Central memory CD8-positive, alpha-beta T cell (primary cell): ENCODE data around the gene CPVL.

Experiments
- ATAC-seq: fragments of 150-1000 bp; cut with Tn5 transposase; replicated peaks from 2 replicates; pipeline ENCODE4 v1.10.0; 2022; ENCODE audit warnings: mild to moderate bottlenecking, moderate FRiP score, moderate number of reproducible peaks; ENCODE audit not compliant: poor library complexity, severe bottlenecking; ENCODE audit errors: extremely low read depth
- DNase-seq, 2 donors: peaks; one replicate each; pipeline ENCODE4 v3.0.0; 2021; ENCODE audit warnings: low spot score in 2 of 2
- H3K27ac Mint-ChIP-seq: one replicate; pipeline ENCODE4 v1.8.0; 2022; ENCODE audit warnings: low read depth, mild to moderate bottlenecking, moderate library complexity, mixed read lengths
- H3K27me3 Mint-ChIP-seq: one replicate; pipeline ENCODE4 v1.8.0; 2022; ENCODE audit warnings: mixed read lengths
- H3K36me3 Mint-ChIP-seq: one replicate; pipeline ENCODE4 v1.8.0; 2022; ENCODE audit warnings: mild to moderate bottlenecking, moderate library complexity, mixed read lengths; ENCODE audit not compliant: insufficient read depth
- H3K4me1 Mint-ChIP-seq: one replicate; pipeline ENCODE4 v1.8.0; 2022; ENCODE audit warnings: mixed read lengths
- H3K4me3 Mint-ChIP-seq: one replicate; pipeline ENCODE4 v1.8.0; 2022; ENCODE audit warnings: mild to moderate bottlenecking, moderate library complexity, mixed read lengths
- H3K9me3 Mint-ChIP-seq: one replicate; pipeline ENCODE4 v1.8.0; 2022; ENCODE audit warnings: mixed read lengths

The CPVL gene

DNA sequence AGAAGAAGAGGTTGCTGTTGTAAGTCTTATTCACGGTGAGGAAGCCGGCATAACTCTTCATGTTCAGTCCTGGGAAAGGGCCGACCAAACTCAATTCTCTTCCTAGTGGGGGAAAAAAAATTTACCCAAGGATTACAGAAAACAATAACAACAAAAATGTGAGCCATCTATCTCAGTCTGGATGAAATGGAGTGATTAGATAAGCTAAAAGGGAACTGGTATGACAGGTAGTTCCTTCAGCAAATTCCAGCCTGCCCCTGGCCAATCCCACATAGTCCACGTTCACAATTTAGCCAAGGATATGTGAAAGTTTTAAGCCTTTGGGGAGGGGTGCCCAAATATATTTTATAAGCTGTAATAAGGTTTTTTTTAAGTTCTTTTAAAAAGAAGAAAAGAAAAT, 33.6 kb downstream of the CPVL start:
- no peaks in the 10 kb centered on the region for H3K9me3 Mint-ChIP-seq

DNA sequence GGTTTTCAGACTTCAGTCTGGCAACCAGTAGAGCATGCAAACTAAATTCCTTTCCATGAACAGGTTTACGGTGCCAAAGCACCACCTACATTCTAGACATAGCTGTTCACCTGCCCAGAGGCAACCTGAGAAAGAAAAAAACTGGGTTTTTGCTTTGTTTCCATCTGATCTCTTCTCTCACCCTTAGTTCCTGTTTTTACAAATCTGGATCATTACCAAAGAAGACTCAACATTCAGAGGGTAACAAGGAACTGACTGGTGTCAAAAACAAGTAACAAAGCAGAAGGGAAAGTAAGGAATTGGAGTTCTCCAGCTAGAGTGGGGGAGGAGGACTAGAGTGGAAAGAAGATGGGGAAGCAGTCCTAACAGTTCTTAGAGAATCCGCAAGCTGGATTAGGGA, 36.4 kb downstream of the CPVL start:
- ATAC-seq = no peak
- Mint-ChIP-seq H3K36me3 (no peaks in the 10 kb centered on the region), H3K27ac (no peak overlapping the region), H3K9me3 (no peaks in the 10 kb centered on the region), H3K4me3 (no peak overlapping the region), H3K27me3 (peaks cover 12% of the 10 kb centered on the region), H3K4me1 (peaks cover 10% of the 10 kb centered on the region)
- DNase-seq = no peak

More for the DNA sequence above, 33.6 kb downstream of the CPVL start:
- H3K27me3 Mint-ChIP-seq = peaks cover 12% of the 10 kb centered on the region
- H3K4me3 Mint-ChIP-seq = no peak overlapping the region
- H3K27ac Mint-ChIP-seq = no peak overlapping the region
- H3K36me3 Mint-ChIP-seq = no peaks in the 10 kb centered on the region
- H3K4me1 Mint-ChIP-seq = peaks cover 10% of the 10 kb centered on the region
- no peak for ATAC-seq
- DNase-seq = no peak

DNA sequence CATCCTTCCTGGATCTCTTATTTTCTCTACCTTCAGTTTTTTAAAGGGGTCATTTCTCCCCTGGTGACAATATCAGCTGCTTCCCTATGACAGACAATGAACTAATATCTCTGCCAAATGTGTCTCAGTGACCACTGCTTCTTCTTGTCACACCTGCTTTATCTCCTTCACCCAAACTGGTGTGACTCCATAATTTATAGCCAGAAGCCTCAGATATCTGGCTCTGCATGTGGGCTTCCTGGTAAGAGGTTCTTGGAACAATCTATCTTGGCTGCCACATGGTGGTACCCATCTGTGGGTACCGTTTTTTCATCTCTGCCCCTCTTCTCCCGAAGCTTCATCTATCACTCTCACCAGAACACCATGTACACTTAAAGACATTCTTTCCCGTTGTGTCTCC, 37.0 kb downstream of the CPVL start:
- Mint-ChIP-seq H3K4me1 (peaks cover 10% of the 10 kb centered on the region), H3K4me3 (no peak overlapping the region), H3K27ac (no peak overlapping the region), H3K27me3 (peaks cover 12% of the 10 kb centered on the region), H3K9me3 (no peaks in the 10 kb centered on the region), H3K36me3 (no peaks in the 10 kb centered on the region)
- DNase-seq (no peak), ATAC-seq (no peak)

DNA sequence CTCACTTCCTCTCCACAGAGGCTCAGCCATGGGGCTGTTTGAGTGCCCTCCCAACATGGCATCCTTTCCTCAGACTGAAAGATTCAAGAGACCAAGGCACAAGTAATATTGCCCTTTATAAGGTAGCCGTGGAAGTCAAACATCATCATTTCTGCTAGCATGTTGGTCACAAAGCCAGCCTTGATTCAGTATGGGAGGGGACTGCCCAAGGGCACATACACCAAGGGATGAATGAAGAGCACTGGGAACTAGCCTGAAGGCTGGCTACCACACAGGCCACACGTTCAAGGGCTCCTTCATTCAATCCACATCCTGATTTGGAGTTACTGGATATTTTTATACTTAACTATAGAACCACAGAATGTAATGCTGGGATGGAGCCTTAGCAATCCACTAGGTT, 39.3 kb downstream of the CPVL start:
- Mint-ChIP-seq H3K4me1 (no peaks in the 10 kb centered on the region), H3K27me3 (peaks cover 12% of the 10 kb centered on the region), H3K27ac (no peak overlapping the region), H3K4me3 (no peak overlapping the region), H3K9me3 (no peaks in the 10 kb centered on the region), H3K36me3 (no peaks in the 10 kb centered on the region)
- ATAC-seq (no peak), DNase-seq (no peak)

DNA sequence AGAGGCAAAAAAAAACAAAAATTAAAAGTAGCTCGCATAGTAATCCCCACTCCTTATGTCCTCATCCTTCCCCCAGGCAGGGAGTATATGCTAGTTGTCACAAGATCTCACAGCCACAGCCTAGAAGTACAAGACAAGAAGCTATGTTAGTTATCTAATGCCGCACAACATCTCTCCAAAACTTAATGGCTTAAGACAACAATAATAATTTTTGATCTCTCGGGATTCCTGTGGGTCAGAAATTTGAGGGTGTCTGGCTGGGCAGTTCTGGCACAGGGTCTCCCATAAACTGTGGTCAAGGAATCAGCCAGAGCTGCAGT, 39.7 kb downstream of the CPVL start:
- H3K27me3 Mint-ChIP-seq = peaks cover 12% of the 10 kb centered on the region
- no peak overlapping the region for H3K27ac Mint-ChIP-seq
- no peak for ATAC-seq
- no peaks in the 10 kb centered on the region for H3K4me1 Mint-ChIP-seq
- H3K4me3 Mint-ChIP-seq = no peak overlapping the region
- no peaks in the 10 kb centered on the region for H3K36me3 Mint-ChIP-seq
- no peak for DNase-seq
- no peaks in the 10 kb centered on the region for H3K9me3 Mint-ChIP-seq

DNA sequence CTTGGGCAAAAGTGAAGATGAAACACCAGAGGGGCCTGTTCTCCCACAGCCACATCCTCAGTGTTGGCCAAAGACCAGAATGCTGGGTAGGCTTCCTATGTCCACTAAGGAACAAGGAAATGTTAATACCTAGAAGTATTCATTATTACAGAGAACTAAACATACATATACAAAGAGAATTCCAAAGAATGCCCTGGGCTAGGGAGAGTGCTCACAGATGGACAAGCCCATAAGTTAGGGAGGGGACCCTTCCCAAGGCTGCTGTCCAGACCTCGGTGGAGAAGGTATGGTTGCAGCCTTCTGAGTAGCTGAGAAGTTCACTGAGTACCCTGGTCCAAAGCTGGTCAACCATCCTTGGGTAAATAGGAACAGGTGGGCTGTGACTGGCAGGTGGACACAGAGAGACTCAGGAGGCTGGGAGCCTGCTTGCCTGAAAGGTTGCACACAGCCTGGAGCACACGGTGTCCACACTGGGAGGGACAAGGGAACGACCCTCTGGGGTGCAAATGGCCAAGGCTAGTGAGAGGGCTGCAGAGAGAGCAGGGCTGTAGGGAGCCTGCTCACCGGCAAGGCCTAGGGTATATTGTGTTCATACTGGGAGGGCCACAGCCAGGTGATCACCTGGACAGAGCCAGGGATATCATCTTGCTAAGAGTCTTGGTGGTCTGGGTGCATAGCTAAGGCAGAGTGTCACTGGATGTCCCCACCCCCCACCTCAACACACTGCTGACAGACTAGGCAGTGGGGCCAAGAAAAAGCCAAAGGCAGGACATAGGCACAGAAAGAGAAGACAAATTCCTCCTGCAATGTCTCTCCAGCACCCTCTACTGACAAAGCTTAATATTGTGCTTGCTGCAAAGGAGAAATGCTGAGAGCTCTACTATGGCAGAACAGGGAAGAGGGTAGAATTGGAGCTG, 40.3 kb downstream of the CPVL start:
- DNase-seq = no peak
- no peaks in the 10 kb centered on the region for H3K4me1 Mint-ChIP-seq
- no peaks in the 10 kb centered on the region for H3K36me3 Mint-ChIP-seq
- H3K27ac Mint-ChIP-seq = no peak overlapping the region
- no peak for ATAC-seq
- H3K9me3 Mint-ChIP-seq = no peaks in the 10 kb centered on the region
- H3K4me3 Mint-ChIP-seq = no peak overlapping the region
- H3K27me3 Mint-ChIP-seq = peaks cover 12% of the 10 kb centered on the region

DNA sequence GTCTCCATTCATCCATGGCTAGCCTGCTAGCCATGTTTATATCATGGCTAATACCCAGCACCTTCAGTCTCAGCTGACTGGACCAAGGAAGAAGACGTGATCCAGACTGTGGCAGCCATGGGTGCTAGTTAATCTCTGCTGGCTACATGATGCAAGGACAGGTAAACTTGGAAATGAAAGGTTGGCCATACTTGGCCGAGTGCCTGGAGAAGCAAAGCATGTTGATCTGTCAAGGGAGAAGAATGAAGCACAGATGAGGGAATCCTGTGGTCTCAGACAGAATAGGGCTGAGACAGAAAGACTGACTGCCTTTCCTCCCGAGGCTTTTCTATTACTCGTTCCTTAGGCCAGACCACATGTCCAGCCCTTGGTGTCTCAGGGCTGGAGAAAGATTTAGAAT, 41.1 kb downstream of the CPVL start:
- no peak for ATAC-seq
- DNase-seq = no peak

DNA sequence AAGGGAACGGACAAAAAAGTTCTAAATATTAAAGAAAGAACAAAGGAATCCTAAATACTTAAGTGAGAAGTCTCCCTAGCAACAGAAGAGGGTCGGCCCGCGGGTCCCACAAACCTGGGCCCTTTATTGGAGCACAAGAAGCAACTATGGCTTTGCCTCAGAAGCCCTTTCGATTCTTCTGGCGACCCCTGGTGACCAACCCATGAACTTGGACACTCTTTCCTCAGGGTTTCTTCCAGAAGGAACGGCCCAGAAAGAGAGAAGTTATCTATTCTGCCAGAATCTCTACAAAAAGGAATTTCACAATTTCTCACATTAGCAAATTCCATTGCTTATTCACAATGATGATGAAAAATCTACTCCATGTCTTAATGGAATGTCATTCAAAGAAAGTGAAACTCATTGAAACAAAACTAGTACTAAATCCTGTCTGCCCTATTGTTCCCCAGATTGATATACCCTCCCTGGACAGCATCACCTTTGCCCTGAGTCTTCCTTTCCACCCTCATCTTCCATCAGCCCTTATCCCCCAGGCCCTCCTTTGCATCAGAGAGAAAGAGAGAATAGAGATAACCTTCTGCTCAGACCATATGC, 43.7 kb downstream of the CPVL start:
- H3K9me3 Mint-ChIP-seq = no peaks in the 10 kb centered on the region
- DNase-seq (no peak), ATAC-seq (no peak)
- H3K27ac Mint-ChIP-seq = no peak overlapping the region
- H3K36me3 Mint-ChIP-seq = no peaks in the 10 kb centered on the region
- no peak overlapping the region for H3K4me3 Mint-ChIP-seq
- no peaks in the 10 kb centered on the region for H3K4me1 Mint-ChIP-seq
- H3K27me3 Mint-ChIP-seq = no peaks in the 10 kb centered on the region

More for the DNA sequence above, 41.1 kb downstream of the CPVL start:
- Mint-ChIP-seq H3K27me3 (peaks cover 12% of the 10 kb centered on the region), H3K27ac (no peak overlapping the region), H3K4me3 (no peak overlapping the region), H3K36me3 (no peaks in the 10 kb centered on the region), H3K9me3 (no peaks in the 10 kb centered on the region), H3K4me1 (no peaks in the 10 kb centered on the region)

DNA sequence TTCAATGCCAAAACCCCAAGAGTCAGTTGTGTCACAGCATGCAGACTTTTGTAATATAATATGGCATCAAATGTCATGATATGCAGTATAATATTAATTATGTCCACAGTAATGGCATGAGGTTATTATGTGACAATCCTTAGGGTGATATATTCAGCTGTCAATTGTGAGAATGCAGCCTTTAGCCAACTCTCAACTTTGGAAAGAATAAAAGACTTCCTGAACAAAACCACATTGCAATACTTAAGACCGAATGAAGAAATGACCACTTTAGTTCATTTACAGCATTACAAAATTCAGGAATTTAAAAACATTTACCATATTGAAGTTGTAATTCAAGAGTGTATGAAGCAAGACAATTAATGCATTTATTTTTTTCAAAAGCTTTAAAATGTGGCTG, 45.4 kb downstream of the CPVL start:
- Mint-ChIP-seq H3K9me3 (no peaks in the 10 kb centered on the region), H3K27me3 (no peaks in the 10 kb centered on the region), H3K4me1 (no peaks in the 10 kb centered on the region), H3K36me3 (no peaks in the 10 kb centered on the region), H3K4me3 (no peak overlapping the region), H3K27ac (no peak overlapping the region)
- ATAC-seq (no peak), DNase-seq (no peak)

DNA sequence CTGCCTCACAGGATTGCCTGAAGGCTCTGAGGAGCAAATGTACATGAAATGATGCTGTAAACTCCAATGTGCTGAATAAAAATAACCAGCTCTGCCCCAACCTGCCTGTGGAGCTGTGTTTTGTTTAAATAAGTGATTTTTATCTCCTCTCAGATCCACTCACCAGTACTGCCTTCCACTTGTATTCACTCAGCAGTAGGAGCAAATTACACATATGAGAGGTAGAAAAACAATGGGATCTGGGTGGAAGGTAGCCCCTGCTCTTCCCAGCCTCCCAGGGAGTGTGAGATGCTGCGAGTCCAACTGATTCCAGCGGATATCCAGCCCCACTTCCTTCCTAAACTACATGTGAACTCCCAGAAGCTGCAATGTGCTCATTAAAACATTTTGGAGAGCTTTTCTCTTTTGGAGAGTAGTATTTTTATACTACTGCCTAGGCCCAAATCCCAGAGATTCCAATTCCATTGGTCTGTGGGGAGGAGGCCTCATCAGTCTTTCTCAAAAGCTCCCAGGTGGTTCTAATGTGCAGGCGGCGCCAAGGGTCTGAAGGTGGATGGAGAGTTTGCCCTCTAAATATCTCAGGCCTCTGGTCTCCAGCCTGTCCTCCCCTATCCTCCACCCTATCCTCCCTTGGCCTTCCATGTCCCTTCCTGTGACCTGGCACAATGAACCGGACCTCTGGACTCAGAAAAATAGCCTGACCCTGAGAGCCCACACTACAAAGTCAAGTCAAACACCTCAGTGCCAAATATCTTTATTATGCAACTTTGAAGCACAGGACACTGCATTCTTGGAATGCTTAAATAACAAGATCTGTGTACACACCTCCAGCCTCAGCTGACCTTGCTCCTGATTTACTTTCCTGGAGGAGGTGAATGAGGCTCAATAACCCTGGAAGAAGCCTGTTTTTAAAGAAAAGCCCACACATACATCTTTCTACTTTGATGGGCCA, 46.2 kb downstream of the CPVL start:
- no peak for DNase-seq
- Mint-ChIP-seq H3K4me3 (no peak overlapping the region), H3K4me1 (no peaks in the 10 kb centered on the region), H3K36me3 (no peaks in the 10 kb centered on the region), H3K9me3 (no peaks in the 10 kb centered on the region), H3K27me3 (peaks cover 6% of the 10 kb centered on the region), H3K27ac (no peak overlapping the region)
- no peak for ATAC-seq

DNA sequence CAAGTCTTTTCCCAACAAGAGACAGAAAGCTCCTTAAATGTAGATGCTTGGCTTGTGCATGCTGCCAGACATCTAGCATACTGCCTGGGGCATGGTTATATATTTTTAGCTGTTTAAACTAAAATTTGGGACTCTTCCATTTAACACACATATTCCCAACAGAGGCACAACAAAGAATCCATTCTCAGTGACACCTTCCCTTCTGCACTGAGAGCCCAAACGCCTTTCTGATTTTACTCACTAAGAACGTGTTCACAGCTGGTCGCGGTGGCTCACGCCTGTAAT, 49.9 kb downstream of the CPVL start:
- no peak overlapping the region for H3K27ac Mint-ChIP-seq
- no peak for ATAC-seq
- no peak for DNase-seq
- peaks cover 4% of the 10 kb centered on the region for H3K4me1 Mint-ChIP-seq
- H3K36me3 Mint-ChIP-seq = no peaks in the 10 kb centered on the region
- peaks cover 16% of the 10 kb centered on the region for H3K27me3 Mint-ChIP-seq
- H3K9me3 Mint-ChIP-seq = no peaks in the 10 kb centered on the region
- no peak overlapping the region for H3K4me3 Mint-ChIP-seq

DNA sequence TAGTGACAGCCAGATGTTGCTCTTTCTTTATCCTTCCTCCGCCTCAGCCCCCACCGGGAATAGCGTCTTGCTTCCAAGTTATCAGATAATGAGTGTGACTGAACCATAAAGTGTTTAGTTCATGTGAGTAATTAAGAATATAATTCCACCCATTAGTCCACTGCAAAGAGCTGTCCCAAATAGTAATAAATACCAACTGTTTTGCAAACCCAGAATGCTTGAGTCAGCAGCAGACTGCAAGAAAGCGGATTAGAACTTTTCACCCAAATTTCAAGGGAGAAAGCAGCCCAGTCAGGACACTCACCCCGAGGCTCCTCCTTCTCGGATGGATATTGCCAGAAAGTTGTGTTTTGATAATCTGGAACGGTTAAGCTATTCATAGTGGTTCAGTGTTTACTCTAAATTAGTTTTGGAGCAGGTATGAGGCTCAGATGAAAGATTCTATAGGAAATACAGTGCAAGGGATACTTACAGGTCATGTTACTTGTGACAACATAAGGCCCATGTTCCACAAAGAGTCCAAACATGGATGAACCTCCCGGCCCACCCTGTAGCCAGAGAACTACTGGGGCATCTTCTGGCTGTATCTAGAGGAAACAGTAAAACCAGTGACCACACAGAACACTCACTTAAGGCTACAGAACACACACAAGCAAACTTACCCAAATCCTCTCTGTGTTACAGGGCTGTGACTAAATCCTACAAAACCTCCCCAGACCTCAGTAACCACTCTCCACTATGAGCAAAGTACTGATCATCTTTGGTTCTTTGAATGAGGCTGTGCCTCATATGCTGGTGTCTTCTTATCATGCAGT, 50.5 kb downstream of the CPVL start:
- DNase-seq (no peak), ATAC-seq (no peak)
- H3K4me3 Mint-ChIP-seq = no peak overlapping the region
- H3K27ac Mint-ChIP-seq = no peak overlapping the region
- no peaks in the 10 kb centered on the region for H3K9me3 Mint-ChIP-seq
- H3K36me3 Mint-ChIP-seq = no peaks in the 10 kb centered on the region
- H3K27me3 Mint-ChIP-seq = peaks cover 21% of the 10 kb centered on the region
- peaks cover 9% of the 10 kb centered on the region for H3K4me1 Mint-ChIP-seq
